Fibroblast of lung (primary cell): ENCODE measurements around the gene VWDE.

Experiments used
- CTCF ChIP-seq, 2 donors: IDR thresholded peaks in 1 of 2; conservative IDR thresholded peaks in 1 of 2; 1 replicate in 1 of 2; 2 replicates in 1 of 2; pipeline ENCODE4 v1.5.1; 2011 to 2012; ENCODE audit warnings: low read length in 2 of 2, control low read depth in 1 of 2, inconsistent platforms in 1 of 2, low read depth in 1 of 2, mild to moderate bottlenecking in 1 of 2
- EZH2 ChIP-seq: IDR thresholded peaks from 2 replicates; pipeline ENCODE4 v1.5.1; 2012; ENCODE audit warnings: low read length, control low read depth, mild to moderate bottlenecking; ENCODE audit errors: missing control alignments

GRCh38 chr7:12378389-12378788 lies 25.3 kb downstream of the VWDE start:
- no peak for TF ChIP-seq EZH2
- TF ChIP-seq CTCF (conservative IDR thresholded peaks at IDR 0.05 in 1 of 2, IDR thresholded peaks at IDR 0.05 in 1 of 2; ENCODE audit: low read depth in 1 of 2, low read length in 2 of 2), result no peak
